HCT116 (cell line): ENCODE measurements around the gene PNMA6E. TPM values are rescaled to one million over a fixed set of nuclear protein-coding genes. Genes with fewer than 3 reads are reported as not detected.

Experiments
- ATAC-seq: fragments of 200-7000 bp; cut with Tn5 transposase; 2 replicates; pipeline ENCODE4 v1.9.1; 2020; ENCODE audit warnings: mild to moderate bottlenecking, moderate library complexity
- BruUV-seq: library from RNA; stranded (reverse); fragments of 400-500 nt; replicated peaks from 2 replicates; lab custom pipeline; 2021; lab: Mats Ljungman, UMichigan
- CTCF ChIA-PET: fragments of 300-600 bp; sonication (Branson Sonifier 250); formaldehyde crosslinking; loops from one replicate; lab custom pipeline; 2021; ENCODE audit warnings: antibody characterized with exemption; lab: Charles Lee
- POLR2A ChIA-PET: fragments of 300-600, 350-600 bp; sonication (Branson Sonifier 250); formaldehyde crosslinking; loops from one replicate; lab custom pipeline; 2021; ENCODE audit warnings: antibody characterized with exemption; lab: Charles Lee
- RAD21 ChIA-PET, 2 experiments: fragments of 300-600 bp; sonication (Branson Sonifier 250); formaldehyde crosslinking; loops; one replicate each; lab custom pipeline; 2023; ENCODE audit warnings: low total read pairs in 2 of 2; ENCODE audit not compliant: uncharacterized antibody in 2 of 2, unreplicated experiment in 2 of 2, low non-redundant PET in 1 of 2; lab: Charles Lee
- DNase-seq: peaks from one replicate; pipeline ENCODE4 v3.0.0-alpha.2; 2010; ENCODE audit warnings: low read depth, low spot score
- H2AFZ ChIP-seq: fragments of 200-600 bp; shearing (Covaris generic), sonication (generic); 2 replicates; pipeline ENCODE4 v1.6.1; 2017; ENCODE audit warnings: low read depth, mixed run types, mixed read lengths, antibody characterized with exemption, low read length; ENCODE audit not compliant: poor library complexity, severe bottlenecking
- H3K27ac ChIP-seq: 2 replicates; pipeline ENCODE4 v1.5.1; 2012; ENCODE audit warnings: low read depth, low read length
- H3K27me3 ChIP-seq: fragments of 200-600 bp; sonication (generic); 2 replicates; pipeline ENCODE4 v1.6.1; 2016; ENCODE audit warnings: mixed run types, low read length, mixed read lengths; ENCODE audit not compliant: insufficient read depth
- H3K36me3 ChIP-seq, 2 experiments: fragments of 200-500 bp in 1 of 2; fragments of 200-600 bp in 1 of 2; sonication (Bioruptor generic) in 1 of 2; sonication (generic) in 1 of 2; 2 replicates each; pipeline versions ENCODE4 v1.5.1 to v1.6.1; 2014 to 2016; ENCODE audit warnings: low read length in 2 of 2, inconsistent platforms in 1 of 2, mixed read lengths in 1 of 2, mixed run types in 1 of 2; ENCODE audit not compliant: insufficient read depth in 2 of 2, control insufficient read depth in 1 of 2
- H3K4me1 ChIP-seq, 2 experiments: fragments of 200-600 bp in 1 of 2; sonication (generic) in 1 of 2; 2 replicates each; pipeline versions ENCODE4 v1.5.1 to v1.6.1; 2012 to 2017; ENCODE audit warnings: low read length in 2 of 2, inconsistent platforms in 1 of 2, mild to moderate bottlenecking in 1 of 2, mixed read lengths in 1 of 2, mixed run types in 1 of 2, moderate library complexity in 1 of 2; ENCODE audit not compliant: insufficient read depth in 2 of 2, control insufficient read depth in 1 of 2
- H3K4me2 ChIP-seq: fragments of 200-600 bp; sonication (generic); 2 replicates; pipeline ENCODE4 v1.6.1; 2017; ENCODE audit warnings: mixed run types, low read length, mixed read lengths
- H3K4me3 ChIP-seq, 2 experiments: fragments of 200-600 bp in 1 of 2; sonication (generic) in 1 of 2; replicated peaks in 1 of 2; 2 replicates each; pipeline ENCODE4 v1.5.1; 2011 to 2016; ENCODE audit warnings: low read length in 2 of 2, control low read depth in 1 of 2, low read depth in 1 of 2, mild to moderate bottlenecking in 1 of 2, mixed read lengths in 1 of 2, mixed run types in 1 of 2
- H3K79me2 ChIP-seq: fragments of 200-600 bp; sonication (generic); 2 replicates; pipeline ENCODE4 v1.6.1; 2017; ENCODE audit warnings: mild to moderate bottlenecking, mixed run types, low read length, moderate library complexity, mixed read lengths; ENCODE audit not compliant: insufficient read depth
- H3K9ac ChIP-seq: fragments of 200-600 bp; sonication (generic); 2 replicates; pipeline ENCODE4 v1.6.1; 2016; ENCODE audit warnings: low read length, mixed read lengths
- H3K9me2 ChIP-seq: fragments of 200-600 bp; sonication (generic), shearing (Covaris generic); 2 replicates; pipeline ENCODE4 v1.6.1; 2017; ENCODE audit warnings: mixed run types, mild to moderate bottlenecking, moderate library complexity; ENCODE audit not compliant: insufficient read depth
- H3K9me3 ChIP-seq, 2 experiments: fragments of 200-500 bp in 1 of 2; fragments of 200-600 bp in 1 of 2; sonication (Bioruptor generic) in 1 of 2; sonication (generic) in 1 of 2; 2 replicates each; pipeline ENCODE4 v1.6.1; 2014 to 2017; ENCODE audit warnings: low read length in 2 of 2, mixed read lengths in 2 of 2, inconsistent platforms in 1 of 2, low read depth in 1 of 2, mild to moderate bottlenecking in 1 of 2, mixed run types in 1 of 2, moderate library complexity in 1 of 2; ENCODE audit not compliant: control insufficient read depth in 1 of 2, insufficient read depth in 1 of 2
- H4K20me1 ChIP-seq: fragments of 200-600 bp; sonication (generic), shearing (Covaris generic); 2 replicates; pipeline ENCODE4 v1.6.1; 2017; ENCODE audit warnings: mixed run types, mild to moderate bottlenecking, moderate library complexity; ENCODE audit not compliant: insufficient read depth
- CTCF ChIP-seq, 3 experiments: fragments of 200-600 bp in 1 of 3; sonication (generic) in 1 of 3; IDR thresholded peaks in 2 of 3; conservative IDR thresholded peaks in 1 of 3; 2 replicates each; pipeline ENCODE4 v1.5.1; 2012 to 2017; ENCODE audit warnings: low read depth in 2 of 3, low read length in 2 of 3, antibody characterized with exemption in 1 of 3, borderline replicate concordance in 1 of 3, control low read depth in 1 of 3, mild to moderate bottlenecking in 1 of 3, mixed read lengths in 1 of 3, mixed run types in 1 of 3, moderate library complexity in 1 of 3; ENCODE audit not compliant: insufficient read depth in 1 of 3
- POLR2A ChIP-seq: IDR thresholded peaks from 2 replicates; pipeline ENCODE4 v1.7.0; 2011; ENCODE audit warnings: borderline replicate concordance; ENCODE audit not compliant: insufficient read depth, insufficient read length; ENCODE audit errors: extremely low read depth
- SIN3A ChIP-seq: IDR thresholded peaks from 2 replicates; pipeline ENCODE4 v1.6.1; 2012; ENCODE audit warnings: low read depth
- intact Hi-C: fragments of 100-400 bp; cut with micrococcal nuclease; formaldehyde crosslinking; loops from 2 replicates; pipeline ENCODE4 v1.10.0; 2022
- total RNA-seq: library from RNA; stranded (reverse); gene quantifications from one replicate; pipeline ENCODE4 v1.2.1, GENCODE V29; 2021; ENCODE audit not compliant: unreplicated experiment
- TF ChIP-seq, protein P1 (sequence below): IDR thresholded peaks from 2 replicates; pipeline ENCODE4 v1.6.1; 2012; ENCODE audit warnings: low read depth

The PNMA6E gene
- total RNA-seq, 1 experiment from 2014 or later, result not detected

DNA sequence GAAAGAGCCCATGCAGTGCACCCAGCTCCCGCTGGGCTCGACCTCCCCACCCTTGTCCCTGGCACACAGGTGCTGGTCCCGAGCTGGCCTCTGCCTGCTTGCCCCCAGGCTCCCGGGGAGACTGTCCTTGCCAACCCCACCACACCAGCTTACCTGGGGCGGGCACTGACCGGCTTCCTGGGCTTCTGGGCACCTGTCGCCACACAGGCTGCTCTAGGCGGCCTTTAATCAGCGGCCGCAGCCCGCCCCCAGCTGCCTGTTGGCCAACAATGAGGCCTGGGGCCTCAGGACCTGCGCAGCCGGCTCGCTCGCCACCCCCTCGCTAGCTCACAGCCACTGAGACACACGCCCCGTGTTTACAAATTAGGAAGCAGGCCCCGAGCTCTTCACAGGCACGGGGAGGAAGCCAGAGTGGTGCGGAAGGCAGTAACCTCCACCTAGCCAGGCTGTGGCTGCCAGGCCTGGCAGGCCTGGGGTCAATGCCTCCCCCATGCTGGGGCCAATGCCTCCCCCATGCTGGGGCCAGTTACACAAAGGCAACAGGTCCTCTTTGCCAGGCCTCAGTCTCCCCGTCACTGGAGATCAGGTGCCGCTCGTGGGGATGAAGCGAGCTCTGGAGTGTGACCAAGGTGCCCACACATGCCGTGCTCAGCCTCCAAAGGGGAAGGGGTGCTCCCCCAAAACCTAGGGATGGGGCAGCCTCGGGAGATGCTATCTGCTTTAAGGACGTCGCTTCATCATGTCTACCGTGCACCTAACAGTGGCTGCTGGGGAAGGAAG lies 44.9 kb upstream of the PNMA6E start, which contains the start of gene TREX2:
TREX2 (minus strand) TSS at position 201 of the 780 bp plus-strand sequence. CDS start 626 bp downstream, outside the sequence.
- CTCF ChIA-PET, result no interaction called here
- no peak for ATAC-seq

More for the DNA sequence above, 44.9 kb upstream of the PNMA6E start, which contains the start of gene TREX2:
- no peaks in the 10 kb centered on the region for H3K27me3 ChIP-seq
- ChIA-PET POLR2A (no interaction called here), RAD21 (no interaction called here)
- peaks cover 0 to 7% of the 10 kb centered on the region in 2 experiments; a peak in 1 of 4 replicates for H3K4me1 ChIP-seq
- TF ChIP-seq POLR2A (no peak), SIN3A (no peak), CTCF (IDR thresholded peaks at IDR 0.05 in 2 of 3, conservative IDR thresholded peaks at IDR 0.05 in 1 of 3; ENCODE audit: borderline replicate concordance in 1 of 3, insufficient read depth in 1 of 3, low read depth in 2 of 3, low read length in 2 of 3) (no peak)
- TF ChIP-seq, protein P1, sequence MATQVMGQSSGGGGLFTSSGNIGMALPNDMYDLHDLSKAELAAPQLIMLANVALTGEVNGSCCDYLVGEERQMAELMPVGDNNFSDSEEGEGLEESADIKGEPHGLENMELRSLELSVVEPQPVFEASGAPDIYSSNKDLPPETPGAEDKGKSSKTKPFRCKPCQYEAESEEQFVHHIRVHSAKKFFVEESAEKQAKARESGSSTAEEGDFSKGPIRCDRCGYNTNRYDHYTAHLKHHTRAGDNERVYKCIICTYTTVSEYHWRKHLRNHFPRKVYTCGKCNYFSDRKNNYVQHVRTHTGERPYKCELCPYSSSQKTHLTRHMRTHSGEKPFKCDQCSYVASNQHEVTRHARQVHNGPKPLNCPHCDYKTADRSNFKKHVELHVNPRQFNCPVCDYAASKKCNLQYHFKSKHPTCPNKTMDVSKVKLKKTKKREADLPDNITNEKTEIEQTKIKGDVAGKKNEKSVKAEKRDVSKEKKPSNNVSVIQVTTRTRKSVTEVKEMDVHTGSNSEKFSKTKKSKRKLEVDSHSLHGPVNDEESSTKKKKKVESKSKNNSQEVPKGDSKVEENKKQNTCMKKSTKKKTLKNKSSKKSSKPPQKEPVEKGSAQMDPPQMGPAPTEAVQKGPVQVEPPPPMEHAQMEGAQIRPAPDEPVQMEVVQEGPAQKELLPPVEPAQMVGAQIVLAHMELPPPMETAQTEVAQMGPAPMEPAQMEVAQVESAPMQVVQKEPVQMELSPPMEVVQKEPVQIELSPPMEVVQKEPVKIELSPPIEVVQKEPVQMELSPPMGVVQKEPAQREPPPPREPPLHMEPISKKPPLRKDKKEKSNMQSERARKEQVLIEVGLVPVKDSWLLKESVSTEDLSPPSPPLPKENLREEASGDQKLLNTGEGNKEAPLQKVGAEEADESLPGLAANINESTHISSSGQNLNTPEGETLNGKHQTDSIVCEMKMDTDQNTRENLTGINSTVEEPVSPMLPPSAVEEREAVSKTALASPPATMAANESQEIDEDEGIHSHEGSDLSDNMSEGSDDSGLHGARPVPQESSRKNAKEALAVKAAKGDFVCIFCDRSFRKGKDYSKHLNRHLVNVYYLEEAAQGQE, result no peak
- H2AFZ ChIP-seq, result no peak within 1 kb of the TSS
- H3K79me2 ChIP-seq, result no peaks in the 10 kb centered on the region
- H3K4me2 ChIP-seq, result no peak within 1 kb of the TSS
- no peak within 1 kb of the TSS for H3K4me3 ChIP-seq
- intact Hi-C loops, result no loop called here
- no peak within 1 kb of the TSS for H3K9ac ChIP-seq
- H3K36me3 ChIP-seq, result no peaks in the 10 kb centered on the region
- H4K20me1 ChIP-seq, result no peaks in the 10 kb centered on the region
- no peaks in the 10 kb centered on the region for H3K9me3 ChIP-seq
- H3K27ac ChIP-seq, result no peak within 1 kb of the TSS
- DNase-seq, result no peak
- BruUV-seq, result no TSS peak
- H3K9me2 ChIP-seq, result no peaks in the 10 kb centered on the region
